Heart right ventricle (tissue), 16 donors: ENCODE data around the gene MRI1. TPM values are rescaled to one million over a fixed set of nuclear protein-coding genes. Genes with fewer than 3 reads are reported as not detected.

Experiments
- ATAC-seq, 8 donors: fragments of 200-7000 bp; cut with Tn5 transposase; one replicate each; pipeline ENCODE4 v1.9.1; 2020; ENCODE audit warnings: mild to moderate bottlenecking in 8 of 8, moderate library complexity in 8 of 8, moderate number of reproducible peaks in 1 of 8
- DNase-seq, 2 donors: peaks; one replicate each; pipeline ENCODE4 v3.0.0-alpha.2; 2020
- H3K27ac ChIP-seq, 10 donors: fragments of 200-600 bp; sonication (generic) in 2 of 10; one replicate each; pipeline versions ENCODE4 v1.5.0 to v1.8.0; 2020 to 2022; ENCODE audit warnings: mild to moderate bottlenecking in 3 of 10
- H3K27me3 ChIP-seq, 7 donors: fragments of 200-600 bp; one replicate each; pipeline ENCODE4 v1.8.0; 2021 to 2022; ENCODE audit warnings: mild to moderate bottlenecking in 2 of 7
- H3K36me3 ChIP-seq, 9 donors: fragments of 200-600 bp; sonication (generic) in 1 of 9; one replicate each; pipeline versions ENCODE4 v1.5.0 to v1.8.0; 2020 to 2022; ENCODE audit warnings: mild to moderate bottlenecking in 2 of 9
- H3K4me1 ChIP-seq, 9 donors: fragments of 200-600 bp; sonication (generic) in 1 of 9; one replicate each; pipeline versions ENCODE4 v1.5.0 to v1.8.0; 2020 to 2022; ENCODE audit warnings: mild to moderate bottlenecking in 4 of 9
- H3K4me3 ChIP-seq, 10 donors: fragments of 200-600 bp; sonication (generic) in 2 of 10; one replicate each; pipeline versions ENCODE4 v1.5.0 to v1.8.0; 2020 to 2022; ENCODE audit warnings: mild to moderate bottlenecking in 7 of 10, moderate library complexity in 2 of 10
- H3K9me3 ChIP-seq, 11 donors: fragments of 200-600 bp in 10 of 11; sonication (generic) in 2 of 11; one replicate each; pipeline versions ENCODE4 v1.5.0 to v1.8.0; 2013 to 2022; ENCODE audit warnings: mild to moderate bottlenecking in 2 of 11, control low read depth in 1 of 11, moderate library complexity in 1 of 11
- WGBS, 2 donors: extraction: QIAGEN DNeasy Blood & Tissue Kit; methylation state at CpG; one replicate each; pipeline ENCODE4 v1.1.7; 2013; ENCODE audit warnings: inconsistent platforms in 1 of 2; 5-methylcytosine and 5-hydroxymethylcytosine counted together
- intact Hi-C, 10 donors: fragments of 100-400 bp; cut with DNase I; formaldehyde crosslinking; loops; one replicate each; pipeline versions ENCODE4 v1.11.1 to v1.14.2; 2022
- polyA plus RNA-seq, 2 donors: library from polyadenylated mRNA; stranded (reverse); fragments of 200-250 nt; gene quantifications; one replicate each; pipeline ENCODE4 v1.2.3, GENCODE V29; 2013
- total RNA-seq, 10 donors: library from RNA; stranded (reverse); fragmentation: NEBNext Ultra II Directional in 3 of 10; extraction: Animal tissue kit (Norgen Biotek cat#: 25700) in 3 of 10; gene quantifications; one replicate each; pipeline versions ENCODE4 v1.2.1 to v1.2.4, GENCODE V29; 2021 to 2023
- TF ChIP-seq, protein P1 (sequence below), 9 donors: fragments of 200-600 bp; sonication (generic) in 2 of 9; IDR thresholded peaks; one replicate each; pipeline versions ENCODE4 v1.5.0 to v1.8.0; 2021 to 2022; ENCODE audit warnings: antibody characterized with exemption in 9 of 9, mild to moderate bottlenecking in 5 of 9, moderate library complexity in 1 of 9
- donor health status: Arrhythmogenic right ventricular cardiomyopathy.
- donor health status: ischemic (EF 13 %, LVEDD 7.1; RV severe dilation, severe dysfunction).
- donor health status: healthy with polysubstance abuse.
- donor health status: DM: no; HTN: yes; CAD: no.
- donor health status: DM: no; HTN: no; CAD: no.
- donor health status: ischemic (EF 25% LVEDD 6.9; RV normal size, moderate dysfunction).
- donor health status: ischemic (EF 25% LVEDD 5.7; RV mildly dilated, moderate dysfunction).
- donor health status: healthy.
- donor health status: DM: yes; HTN: yes; CAD: no.
- donor health status: Ischemic cardiomyopathy.
- donor health status: ischemic (EF 35%, LVEDD 5.7; RV mildly dilated, moderate dysfunction).
- donor health status: nonischemic (EF 11% LVEDD 7.7; RV severe dilation, severe dysfunction).
- donor health status: DM: yes; HTN: yes; CAD: no.
- donor health status: PGD.
- donor health status: ischemic (EF 29% LVEDD 5.4; RV normal size, mild dysfunction).
- donor health status: nonischemic (EF 23%, LVEDD 6.1; RV moderate dilation, normal function).

The MRI1 gene
- total and polyA plus RNA-seq, 12 donors, result 9.9 to 18.7 (median 13.0) TPM

DNA sequence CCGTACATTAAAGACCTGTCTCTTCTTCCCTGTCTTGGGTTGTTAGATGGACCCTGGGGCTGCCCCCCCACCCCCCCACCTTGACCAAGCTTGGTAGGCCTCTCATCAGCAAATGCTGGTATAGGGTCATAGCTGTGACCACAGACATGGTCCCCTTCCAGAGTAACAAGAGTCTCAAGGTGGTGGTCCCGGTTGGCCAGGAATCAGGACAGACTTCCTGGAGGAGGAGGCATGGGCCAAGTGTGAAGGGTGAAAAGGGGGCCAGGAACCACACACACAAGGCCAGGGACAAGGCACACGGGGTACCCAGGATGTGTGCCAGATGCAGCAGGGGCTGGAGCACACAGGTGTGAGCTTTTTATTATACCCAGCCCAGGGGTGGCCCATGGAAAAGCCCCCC lies 1.1 kb upstream of the MRI1 start:
- no peak overlapping the region for H3K27ac ChIP-seq
- H3K27me3 ChIP-seq, result no peaks in the 10 kb centered on the region
- TF ChIP-seq, protein P1, sequence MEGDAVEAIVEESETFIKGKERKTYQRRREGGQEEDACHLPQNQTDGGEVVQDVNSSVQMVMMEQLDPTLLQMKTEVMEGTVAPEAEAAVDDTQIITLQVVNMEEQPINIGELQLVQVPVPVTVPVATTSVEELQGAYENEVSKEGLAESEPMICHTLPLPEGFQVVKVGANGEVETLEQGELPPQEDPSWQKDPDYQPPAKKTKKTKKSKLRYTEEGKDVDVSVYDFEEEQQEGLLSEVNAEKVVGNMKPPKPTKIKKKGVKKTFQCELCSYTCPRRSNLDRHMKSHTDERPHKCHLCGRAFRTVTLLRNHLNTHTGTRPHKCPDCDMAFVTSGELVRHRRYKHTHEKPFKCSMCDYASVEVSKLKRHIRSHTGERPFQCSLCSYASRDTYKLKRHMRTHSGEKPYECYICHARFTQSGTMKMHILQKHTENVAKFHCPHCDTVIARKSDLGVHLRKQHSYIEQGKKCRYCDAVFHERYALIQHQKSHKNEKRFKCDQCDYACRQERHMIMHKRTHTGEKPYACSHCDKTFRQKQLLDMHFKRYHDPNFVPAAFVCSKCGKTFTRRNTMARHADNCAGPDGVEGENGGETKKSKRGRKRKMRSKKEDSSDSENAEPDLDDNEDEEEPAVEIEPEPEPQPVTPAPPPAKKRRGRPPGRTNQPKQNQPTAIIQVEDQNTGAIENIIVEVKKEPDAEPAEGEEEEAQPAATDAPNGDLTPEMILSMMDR (IDR thresholded peaks at IDR 0.05), result no peak
- intact Hi-C loops, result loop anchor here in 1 of 10 donors (10.0 kb wide), 1 partner anchor 312 kb away; the partner anchor contains the start of gene MISP3
- 87 to 96% methylated on average over 3 of the region's 3 CpGs for WGBS, 2 donors
- peaks cover 3 to 59% (median 32%) of the 10 kb centered on the region in 9 donors for H3K36me3 ChIP-seq
- ATAC-seq (no peak), DNase-seq (no peak)
- H3K4me3 ChIP-seq, result no peak overlapping the region
- H3K4me1 ChIP-seq, result peaks cover 0 to 15% (median 10%) of the 10 kb centered on the region in 9 donors
- H3K9me3 ChIP-seq, result no peaks in the 10 kb centered on the region

DNA sequence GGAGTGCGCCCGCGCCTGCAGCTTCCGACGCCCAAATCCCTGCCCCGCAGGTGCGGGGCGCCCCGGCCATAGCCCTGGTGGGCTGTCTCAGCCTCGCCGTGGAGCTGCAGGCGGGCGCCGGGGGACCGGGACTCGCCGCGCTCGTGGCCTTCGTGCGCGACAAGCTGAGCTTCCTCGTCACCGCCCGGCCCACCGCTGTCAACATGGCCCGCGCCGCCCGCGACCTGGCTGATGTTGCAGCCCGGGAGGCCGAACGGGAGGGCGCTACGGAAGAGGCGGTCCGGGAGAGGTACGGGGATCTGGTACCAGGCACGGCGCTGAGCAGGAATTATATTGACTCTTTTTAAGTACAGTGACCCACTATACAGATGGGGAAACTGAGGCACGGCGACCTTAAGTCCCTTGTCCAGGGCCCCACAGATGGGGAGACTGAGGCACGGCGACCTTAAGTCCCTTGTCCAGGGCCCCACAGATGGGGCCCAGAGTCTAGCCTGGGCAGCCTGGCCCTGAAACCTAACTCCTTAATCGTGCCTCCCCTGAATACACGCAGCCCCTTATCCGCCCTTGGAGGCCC lies 586 bp downstream of the MRI1 start:
- TF ChIP-seq, protein P1 (IDR thresholded peaks at IDR 0.05), result no peak
- intact Hi-C loops, result loop anchor here in 1 of 10 donors (10.0 kb wide), 1 partner anchor 310 kb away; the partner anchor contains the start of gene MISP3
- H3K4me3 ChIP-seq, result peak overlapping the region; percentile 39 to 96 (median 76)
- H3K9me3 ChIP-seq, result no peaks in the 10 kb centered on the region
- DNase-seq (peak in 1 of 2 donors; percentile 45), ATAC-seq (peak in 5 of 8 donors; percentile 8 to 39 (median 13))
- H3K4me1 ChIP-seq, result peaks cover 0 to 15% (median 10%) of the 10 kb centered on the region in 9 donors
- H3K36me3 ChIP-seq, result peaks cover 0 to 59% (median 36%) of the 10 kb centered on the region in 9 donors
- no peaks in the 10 kb centered on the region for H3K27me3 ChIP-seq
- H3K27ac ChIP-seq, result peak overlapping the region in 9 of 10 donors; percentile 52 to 81 (median 74)
- 3 to 4% methylated on average over 35 to 47 of the region's 48 CpGs for WGBS, 2 donors

DNA sequence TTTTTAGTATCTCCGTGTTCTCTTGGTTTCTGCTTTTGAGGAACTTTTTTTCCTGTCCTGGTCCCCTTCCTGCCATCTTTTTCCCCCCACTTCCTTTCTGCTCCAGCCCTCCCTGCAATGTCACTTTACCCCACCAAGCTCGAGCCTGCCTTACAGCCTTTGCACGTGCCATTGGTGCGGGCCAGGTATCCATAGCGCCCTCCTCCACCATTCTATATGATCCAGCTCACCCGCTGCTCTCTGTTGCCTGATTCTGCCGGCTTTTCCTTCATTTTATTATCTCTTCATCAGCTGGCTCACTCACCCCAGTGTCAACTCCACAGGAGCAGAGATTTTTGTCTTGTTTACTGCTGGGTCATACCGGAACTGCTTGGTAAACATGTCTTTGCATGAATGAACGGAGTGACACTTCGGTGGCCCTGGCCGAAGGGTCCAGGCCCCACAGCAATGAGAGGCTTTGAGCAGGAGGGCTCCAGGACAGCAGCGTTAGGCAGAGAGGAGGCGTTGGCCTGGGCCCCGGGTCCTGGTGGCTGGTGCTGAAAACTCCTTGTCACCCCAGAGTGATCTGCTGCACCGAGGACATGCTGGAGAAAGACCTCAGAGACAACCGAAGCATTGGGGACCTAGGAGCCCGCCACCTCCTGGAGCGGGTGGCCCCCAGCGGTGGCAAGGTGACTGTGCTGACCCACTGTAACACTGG lies 1.2 kb downstream of the MRI1 start:
- peaks cover 0 to 59% (median 43%) of the 10 kb centered on the region in 9 donors for H3K36me3 ChIP-seq
- intact Hi-C loops, result loop anchor here in 1 of 10 donors (10.0 kb wide), 1 partner anchor 309 kb away; the partner anchor contains the start of gene MISP3
- H3K27ac ChIP-seq, result peak overlapping the region in 9 of 10 donors; percentile 52 to 81 (median 74)
- DNase-seq (no peak), ATAC-seq (no peak)
- no peaks in the 10 kb centered on the region for H3K9me3 ChIP-seq
- peaks cover 0 to 15% (median 10%) of the 10 kb centered on the region in 9 donors for H3K4me1 ChIP-seq
- no peaks in the 10 kb centered on the region for H3K27me3 ChIP-seq
- H3K4me3 ChIP-seq, result peak overlapping the region; percentile 39 to 96 (median 76)
- TF ChIP-seq, protein P1 (IDR thresholded peaks at IDR 0.05), result no peak
- WGBS, 2 donors, result 66 to 71% methylated on average over 19 of the region's 19 CpGs

DNA sequence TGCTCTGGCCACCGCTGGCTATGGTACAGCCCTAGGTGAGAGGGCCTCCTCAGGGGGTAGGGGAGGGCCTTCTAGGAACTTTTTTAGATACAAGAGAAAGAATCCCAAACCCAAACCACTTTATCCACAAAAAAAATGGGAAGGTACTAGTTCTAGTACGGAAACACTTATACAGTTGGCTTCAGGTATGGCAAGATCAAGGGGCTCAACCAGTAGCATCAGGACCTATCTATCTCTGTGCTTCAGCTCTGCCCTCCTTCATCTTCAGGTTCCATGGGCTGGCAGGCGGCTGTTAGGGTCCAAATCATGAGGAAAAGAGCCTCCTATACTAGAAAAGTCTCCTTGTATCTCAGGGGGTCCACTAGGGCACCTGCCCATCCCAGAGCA lies 1.8 kb downstream of the MRI1 start:
- DNase-seq, result no peak
- whole genome bisulfite sequencing, 2 donors, result 91 to 100% methylated on average over 3 of the region's 3 CpGs
- intact Hi-C loops, result loop anchor here in 1 of 10 donors (10.0 kb wide), 1 partner anchor 309 kb away; the partner anchor contains the start of gene MISP3
- no peaks in the 10 kb centered on the region for H3K27me3 ChIP-seq
- TF ChIP-seq, protein P1 (IDR thresholded peaks at IDR 0.05), result no peak
- no peak for ATAC-seq
- H3K9me3 ChIP-seq, result no peaks in the 10 kb centered on the region
- H3K27ac ChIP-seq, result peak overlapping the region in 1 of 10 donors; percentile 52
- H3K36me3 ChIP-seq, result peaks cover 0 to 59% (median 46%) of the 10 kb centered on the region in 9 donors
- H3K4me3 ChIP-seq, result peak overlapping the region in 1 of 10 donors; percentile 79
- peaks cover 0 to 15% (median 10%) of the 10 kb centered on the region in 9 donors for H3K4me1 ChIP-seq
